NCI-H524 treated with DMSO at 0.1 percent for 48 hours (cell line): ENCODE measurements around the gene NUP133.
"Not testable (repeated sequence)": the region's sequence is repeated elsewhere in the genome, so short reads cannot be mapped to it uniquely, and the experiment has no call there.

Experiments used
- DNase-seq: peaks from one replicate; lab custom pipeline; 2025; lab: John Stamatoyannopoulos, UW

Gene NUP133

GRCh38 chr1:229412056-229412455 lies 96.1 kb downstream of the NUP133 start:
- DNase-seq: no peak

- no peak for DNase-seq
These were observed 96.6 kb downstream of the NUP133 start for GRCh38 chr1:229411434-229412055.

- peak; percentile 94 for DNase-seq
These were observed 97.3 kb downstream of the NUP133 start for GRCh38 chr1:229410692-229411433.

- DNase-seq: no peak
These were observed 97.8 kb downstream of the NUP133 start for GRCh38 chr1:229410370-229410691.

- DNase-seq: no peak
These were observed 98.3 kb downstream of the NUP133 start for GRCh38 chr1:229409616-229410369.

- DNase-seq: peak; percentile 21
These were observed 99.6 kb downstream of the NUP133 start for GRCh38 chr1:229408458-229409037.

- no peak for DNase-seq
These were observed 100.7 kb downstream of the NUP133 start for GRCh38 chr1:229407206-229408026.

GRCh38 chr1:229406798-229407197 lies 101.3 kb downstream of the NUP133 start:
- no peak for DNase-seq

- no peak for DNase-seq
These were observed 104.6 kb downstream of the NUP133 start for GRCh38 chr1:229403573-229403972.

- DNase-seq: no peak
These were observed 105.1 kb downstream of the NUP133 start for GRCh38 chr1:229402993-229403392.

- DNase-seq: not testable (repeated sequence)
These were observed 105.8 kb downstream of the NUP133 start for GRCh38 chr1:229402329-229402728.

- no peak for DNase-seq
These were observed 110.4 kb downstream of the NUP133 start for GRCh38 chr1:229397762-229398161.

- DNase-seq: no peak
These were observed 111.4 kb downstream of the NUP133 start for GRCh38 chr1:229396585-229397206.

GRCh38 chr1:229394517-229394916 lies 113.6 kb downstream of the NUP133 start:
- DNase-seq: not testable (repeated sequence)

- DNase-seq: no peak
These were observed 115.2 kb downstream of the NUP133 start for GRCh38 chr1:229392936-229393335.
